HEK293 (cell line): ENCODE measurements around the gene TSPAN7.

Source experiments
- CTCF ChIA-PET: fragments of 350-600 bp; formaldehyde crosslinking; extraction: SDS; loops from one replicate; lab custom pipeline; 2021; ENCODE audit warnings: antibody characterized with exemption; lab: Yijun Ruan, JAX
- POLR2A ChIA-PET: fragments of 300-600 bp; formaldehyde crosslinking; extraction: SDS; loops from one replicate; lab custom pipeline; 2020; ENCODE audit warnings: antibody characterized with exemption, inconsistent platforms; lab: Yijun Ruan, JAX
- H3K27ac ChIP-seq: fragments of 200-500 bp; sonication (Bioruptor generic); 2 replicates; pipeline ENCODE4 v1.5.1; 2014; ENCODE audit warnings: low read depth, low read length, control low read depth, inconsistent platforms; ENCODE audit errors: extremely low read depth
- H3K36me3 ChIP-seq, 2 experiments: fragments of 200-500 bp in 1 of 2; sonication (Bioruptor generic) in 1 of 2; 1 replicate in 1 of 2; 2 replicates in 1 of 2; pipeline ENCODE4 v1.5.1; 2014 to 2017; ENCODE audit warnings: inconsistent platforms in 2 of 2, low read length in 2 of 2; ENCODE audit not compliant: control insufficient read depth in 2 of 2, insufficient read depth in 1 of 2
- H3K4me1 ChIP-seq: fragments of 200-500 bp; sonication (Bioruptor generic); 2 replicates; pipeline ENCODE4 v1.5.1; 2014; ENCODE audit warnings: mild to moderate bottlenecking, low read length, inconsistent platforms; ENCODE audit not compliant: control insufficient read depth, insufficient read depth
- H3K4me3 ChIP-seq: 2 replicates; pipeline ENCODE4 v1.5.1; 2011; ENCODE audit warnings: low read depth, mild to moderate bottlenecking, control low read depth, low read length, moderate library complexity
- H3K9me3 ChIP-seq: fragments of 200-500 bp; sonication (Bioruptor generic); 2 replicates; pipeline ENCODE4 v1.5.1; 2014; ENCODE audit warnings: low read depth, low read length, inconsistent platforms; ENCODE audit not compliant: control insufficient read depth, insufficient read depth
- BCL11B ChIP-seq: fragments of 450-650 bp; formaldehyde crosslinking; IDR thresholded peaks from 2 replicates; pipeline ENCODE4 v1.5.1; 2016; ENCODE audit warnings: low read depth, missing biosample characterization, missing genetic modification characterization
- SCRT2 ChIP-seq: fragments of 450-650 bp; formaldehyde crosslinking; IDR thresholded peaks from 2 replicates; pipeline ENCODE4 v1.5.1; 2016; ENCODE audit warnings: missing biosample characterization, missing genetic modification characterization
- ZNF121 ChIP-seq: fragments of 450-650 bp; formaldehyde crosslinking; IDR thresholded peaks from 2 replicates; pipeline ENCODE4 v1.5.1; 2016; ENCODE audit warnings: missing biosample characterization, missing genetic modification characterization
- ZNF175 ChIP-seq: fragments of 450-650 bp; formaldehyde crosslinking; IDR thresholded peaks from 2 replicates; pipeline ENCODE4 v1.5.1; 2016; ENCODE audit warnings: missing biosample characterization, missing genetic modification characterization
- ZNF48 ChIP-seq: fragments of 450-650 bp; formaldehyde crosslinking; IDR thresholded peaks from 2 replicates; pipeline ENCODE4 v1.5.1; 2016; ENCODE audit warnings: missing biosample characterization, missing genetic modification characterization
- ZNF548 ChIP-seq: fragments of 450-650 bp; formaldehyde crosslinking; IDR thresholded peaks from 2 replicates; pipeline ENCODE4 v1.5.1; 2016; ENCODE audit warnings: missing biosample characterization, missing genetic modification characterization
- ZNF664 ChIP-seq: fragments of 450-650 bp; formaldehyde crosslinking; IDR thresholded peaks from 2 replicates; pipeline ENCODE4 v1.5.1; 2016; ENCODE audit warnings: missing biosample characterization, missing genetic modification characterization
- ZNF768 ChIP-seq: fragments of 450-650 bp; formaldehyde crosslinking; IDR thresholded peaks from 2 replicates; pipeline ENCODE4 v1.5.1; 2018; ENCODE audit warnings: missing biosample characterization, mild to moderate bottlenecking, missing genetic modification characterization
- ZNF776 ChIP-seq: fragments of 450-650 bp; formaldehyde crosslinking; IDR thresholded peaks from 2 replicates; pipeline ENCODE4 v1.5.0; 2017; ENCODE audit warnings: missing biosample characterization, missing genetic modification characterization, borderline replicate concordance
- TF ChIP-seq, protein P1 (sequence below): fragments of 450-650 bp; formaldehyde crosslinking; IDR thresholded peaks from 2 replicates; pipeline ENCODE4 v1.5.1; 2016; ENCODE audit warnings: missing biosample characterization, missing genetic modification characterization
- TF ChIP-seq, protein P2 (sequence below): fragments of 450-650 bp; formaldehyde crosslinking; IDR thresholded peaks from 2 replicates; pipeline ENCODE4 v1.5.1; 2016; ENCODE audit warnings: missing biosample characterization, missing genetic modification characterization
- TF ChIP-seq, protein P3 (sequence below): fragments of 450-650 bp; formaldehyde crosslinking; optimal IDR thresholded peaks from 2 replicates; pipeline ENCODE3; 2016; ENCODE audit warnings: missing biosample characterization, mild to moderate bottlenecking, missing genetic modification characterization
- TF ChIP-seq, protein P4 (sequence below): fragments of 450-650 bp; formaldehyde crosslinking; conservative IDR thresholded peaks from 2 replicates; pipeline ENCODE4 v1.5.1; 2016; ENCODE audit warnings: low read depth, missing biosample characterization, missing genetic modification characterization
- TF ChIP-seq, protein P5 (sequence below): fragments of 450-650 bp; formaldehyde crosslinking; IDR thresholded peaks from 2 replicates; pipeline ENCODE4 v1.5.1; 2016; ENCODE audit warnings: missing biosample characterization, missing genetic modification characterization

The TSPAN7 gene

DNA sequence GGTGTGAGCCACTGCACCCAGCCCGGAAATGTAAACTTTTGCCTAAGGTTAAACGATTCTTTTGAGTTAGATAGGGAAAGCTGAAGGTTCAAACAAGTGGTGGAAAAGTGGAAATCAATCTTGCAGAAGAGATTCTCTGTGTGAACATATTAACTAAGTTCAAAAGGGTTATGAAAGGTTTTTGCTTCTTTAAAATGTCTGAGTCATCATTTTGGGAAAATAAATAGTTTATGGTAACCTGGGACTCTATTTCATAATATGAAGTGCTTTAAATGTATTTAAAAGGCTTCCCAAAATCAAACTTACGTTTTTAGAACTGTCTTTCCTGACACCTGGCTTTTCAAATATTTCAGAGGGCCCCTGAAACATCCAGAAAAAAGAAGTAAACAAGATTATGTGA, 166.3 kb downstream of the TSPAN7 start (continued):
- TF ChIP-seq, protein P1, sequence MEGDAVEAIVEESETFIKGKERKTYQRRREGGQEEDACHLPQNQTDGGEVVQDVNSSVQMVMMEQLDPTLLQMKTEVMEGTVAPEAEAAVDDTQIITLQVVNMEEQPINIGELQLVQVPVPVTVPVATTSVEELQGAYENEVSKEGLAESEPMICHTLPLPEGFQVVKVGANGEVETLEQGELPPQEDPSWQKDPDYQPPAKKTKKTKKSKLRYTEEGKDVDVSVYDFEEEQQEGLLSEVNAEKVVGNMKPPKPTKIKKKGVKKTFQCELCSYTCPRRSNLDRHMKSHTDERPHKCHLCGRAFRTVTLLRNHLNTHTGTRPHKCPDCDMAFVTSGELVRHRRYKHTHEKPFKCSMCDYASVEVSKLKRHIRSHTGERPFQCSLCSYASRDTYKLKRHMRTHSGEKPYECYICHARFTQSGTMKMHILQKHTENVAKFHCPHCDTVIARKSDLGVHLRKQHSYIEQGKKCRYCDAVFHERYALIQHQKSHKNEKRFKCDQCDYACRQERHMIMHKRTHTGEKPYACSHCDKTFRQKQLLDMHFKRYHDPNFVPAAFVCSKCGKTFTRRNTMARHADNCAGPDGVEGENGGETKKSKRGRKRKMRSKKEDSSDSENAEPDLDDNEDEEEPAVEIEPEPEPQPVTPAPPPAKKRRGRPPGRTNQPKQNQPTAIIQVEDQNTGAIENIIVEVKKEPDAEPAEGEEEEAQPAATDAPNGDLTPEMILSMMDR (tag by site-specific recombination), result no peak
- TF ChIP-seq SCRT2 (tag by site-specific recombination), result no peak
- TF ChIP-seq, protein P2, sequence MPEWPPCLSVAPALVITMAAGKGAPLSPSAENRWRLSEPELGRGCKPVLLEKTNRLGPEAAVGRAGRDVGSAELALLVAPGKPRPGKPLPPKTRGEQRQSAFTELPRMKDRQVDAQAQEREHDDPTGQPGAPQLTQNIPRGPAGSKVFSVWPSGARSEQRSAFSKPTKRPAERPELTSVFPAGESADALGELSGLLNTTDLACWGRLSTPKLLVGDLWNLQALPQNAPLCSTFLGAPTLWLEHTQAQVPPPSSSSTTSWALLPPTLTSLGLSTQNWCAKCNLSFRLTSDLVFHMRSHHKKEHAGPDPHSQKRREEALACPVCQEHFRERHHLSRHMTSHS, result no peak
- no peak for TF ChIP-seq ZNF121 (tag by site-specific recombination)
- TF ChIP-seq BCL11B, result no peak
- no peak for TF ChIP-seq ZNF776
- TF ChIP-seq, protein P3, sequence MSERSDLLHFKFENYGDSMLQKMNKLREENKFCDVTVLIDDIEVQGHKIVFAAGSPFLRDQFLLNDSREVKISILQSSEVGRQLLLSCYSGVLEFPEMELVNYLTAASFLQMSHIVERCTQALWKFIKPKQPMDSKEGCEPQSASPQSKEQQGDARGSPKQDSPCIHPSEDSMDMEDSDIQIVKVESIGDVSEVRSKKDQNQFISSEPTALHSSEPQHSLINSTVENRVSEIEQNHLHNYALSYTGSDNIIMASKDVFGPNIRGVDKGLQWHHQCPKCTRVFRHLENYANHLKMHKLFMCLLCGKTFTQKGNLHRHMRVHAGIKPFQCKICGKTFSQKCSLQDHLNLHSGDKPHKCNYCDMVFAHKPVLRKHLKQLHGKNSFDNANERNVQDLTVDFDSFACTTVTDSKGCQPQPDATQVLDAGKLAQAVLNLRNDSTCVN, result no peak
- no peak for TF ChIP-seq ZNF48 (tag by site-specific recombination)
- TF ChIP-seq, protein P4, sequence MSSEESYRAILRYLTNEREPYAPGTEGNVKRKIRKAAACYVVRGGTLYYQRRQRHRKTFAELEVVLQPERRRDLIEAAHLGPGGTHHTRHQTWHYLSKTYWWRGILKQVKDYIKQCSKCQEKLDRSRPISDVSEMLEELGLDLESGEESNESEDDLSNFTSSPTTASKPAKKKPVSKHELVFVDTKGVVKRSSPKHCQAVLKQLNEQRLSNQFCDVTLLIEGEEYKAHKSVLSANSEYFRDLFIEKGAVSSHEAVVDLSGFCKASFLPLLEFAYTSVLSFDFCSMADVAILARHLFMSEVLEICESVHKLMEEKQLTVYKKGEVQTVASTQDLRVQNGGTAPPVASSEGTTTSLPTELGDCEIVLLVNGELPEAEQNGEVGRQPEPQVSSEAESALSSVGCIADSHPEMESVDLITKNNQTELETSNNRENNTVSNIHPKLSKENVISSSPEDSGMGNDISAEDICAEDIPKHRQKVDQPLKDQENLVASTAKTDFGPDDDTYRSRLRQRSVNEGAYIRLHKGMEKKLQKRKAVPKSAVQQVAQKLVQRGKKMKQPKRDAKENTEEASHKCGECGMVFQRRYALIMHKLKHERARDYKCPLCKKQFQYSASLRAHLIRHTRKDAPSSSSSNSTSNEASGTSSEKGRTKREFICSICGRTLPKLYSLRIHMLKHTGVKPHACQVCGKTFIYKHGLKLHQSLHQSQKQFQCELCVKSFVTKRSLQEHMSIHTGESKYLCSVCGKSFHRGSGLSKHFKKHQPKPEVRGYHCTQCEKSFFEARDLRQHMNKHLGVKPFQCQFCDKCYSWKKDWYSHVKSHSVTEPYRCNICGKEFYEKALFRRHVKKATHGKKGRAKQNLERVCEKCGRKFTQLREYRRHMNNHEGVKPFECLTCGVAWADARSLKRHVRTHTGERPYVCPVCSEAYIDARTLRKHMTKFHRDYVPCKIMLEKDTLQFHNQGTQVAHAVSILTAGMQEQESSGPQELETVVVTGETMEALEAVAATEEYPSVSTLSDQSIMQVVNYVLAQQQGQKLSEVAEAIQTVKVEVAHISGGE, result no peak

DNA sequence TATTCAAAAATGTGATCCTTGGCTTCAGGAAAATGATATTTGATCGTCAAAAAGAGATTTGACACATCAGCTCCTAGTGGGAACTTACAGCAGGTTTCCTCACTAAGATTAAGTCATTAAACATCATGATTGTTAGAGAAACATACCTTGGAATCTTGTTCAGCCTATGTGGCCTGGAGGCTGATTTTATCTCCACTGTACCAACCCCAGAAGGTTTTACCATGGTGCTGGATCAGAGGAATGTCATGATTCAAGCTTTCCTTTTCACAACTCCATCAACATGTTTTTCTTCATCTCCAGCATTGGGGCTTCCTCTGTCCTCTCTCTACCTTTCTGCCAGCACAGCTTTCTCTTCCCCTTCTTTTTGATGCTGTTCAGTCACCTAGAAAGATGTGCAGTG, 171.5 kb downstream of the TSPAN7 start:
- TF ChIP-seq ZNF768 (no peak), ZNF548 (tag by site-specific recombination) (no peak), ZNF664 (tag by site-specific recombination) (no peak), ZNF48 (tag by site-specific recombination) (no peak), ZNF175 (tag by site-specific recombination) (no peak)
- TF ChIP-seq, protein P5, sequence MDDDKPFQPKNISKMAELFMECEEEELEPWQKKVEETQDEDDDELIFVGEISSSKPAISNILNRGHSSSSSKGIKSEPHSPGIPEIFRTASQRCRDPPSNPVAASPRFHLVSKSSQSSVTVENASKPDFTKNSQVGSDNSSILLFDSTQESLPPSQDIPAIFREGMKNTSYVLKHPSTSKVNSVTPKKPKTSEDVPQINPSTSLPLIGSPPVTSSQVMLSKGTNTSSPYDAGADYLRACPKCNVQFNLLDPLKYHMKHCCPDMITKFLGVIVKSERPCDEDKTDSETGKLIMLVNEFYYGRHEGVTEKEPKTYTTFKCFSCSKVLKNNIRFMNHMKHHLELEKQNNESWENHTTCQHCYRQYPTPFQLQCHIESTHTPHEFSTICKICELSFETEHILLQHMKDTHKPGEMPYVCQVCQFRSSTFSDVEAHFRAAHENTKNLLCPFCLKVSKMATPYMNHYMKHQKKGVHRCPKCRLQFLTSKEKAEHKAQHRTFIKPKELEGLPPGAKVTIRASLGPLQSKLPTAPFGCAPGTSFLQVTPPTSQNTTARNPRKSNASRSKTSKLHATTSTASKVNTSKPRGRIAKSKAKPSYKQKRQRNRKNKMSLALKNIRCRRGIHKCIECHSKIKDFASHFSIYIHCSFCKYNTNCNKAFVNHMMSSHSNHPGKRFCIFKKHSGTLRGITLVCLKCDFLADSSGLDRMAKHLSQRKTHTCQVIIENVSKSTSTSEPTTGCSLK, result no peak
- no peak overlapping the region for H3K4me3 ChIP-seq
- H3K36me3 ChIP-seq, result no peaks in the 10 kb centered on the region
- CTCF ChIA-PET, result interaction anchor here (0.6 kb wide), 1 partner anchor 41 kb away, joined by 3 read pairs; no protein-coding TSS in a partner anchor
- H3K27ac ChIP-seq, result no peak overlapping the region
- POLR2A ChIA-PET, result no interaction called here
- no peaks in the 10 kb centered on the region for H3K9me3 ChIP-seq
- H3K4me1 ChIP-seq, result no peaks in the 10 kb centered on the region
